Choroid plexus epithelial cell (primary cell): ENCODE results near the gene NFATC2.
"Not testable (repeated sequence)": the region's sequence is repeated elsewhere in the genome, so short reads cannot be mapped to it uniquely, and the experiment has no call there.

Experiments
- DNase-seq: peaks from one replicate; pipeline ENCODE4 v3.0.0-alpha.2; 2010; ENCODE audit warnings: low read depth
- H3K4me3 ChIP-seq: 2 replicates; pipeline ENCODE4 v1.5.1; 2011; ENCODE audit warnings: low read depth, mild to moderate bottlenecking, control low read depth, low read length, moderate library complexity
- TF ChIP-seq, protein P1 (sequence below): conservative IDR thresholded peaks from 2 replicates; pipeline ENCODE4 v1.5.1; 2011; ENCODE audit warnings: low read depth, mild to moderate bottlenecking, control low read depth, inconsistent platforms, low read length, moderate library complexity

NFATC2 gene

DNA sequence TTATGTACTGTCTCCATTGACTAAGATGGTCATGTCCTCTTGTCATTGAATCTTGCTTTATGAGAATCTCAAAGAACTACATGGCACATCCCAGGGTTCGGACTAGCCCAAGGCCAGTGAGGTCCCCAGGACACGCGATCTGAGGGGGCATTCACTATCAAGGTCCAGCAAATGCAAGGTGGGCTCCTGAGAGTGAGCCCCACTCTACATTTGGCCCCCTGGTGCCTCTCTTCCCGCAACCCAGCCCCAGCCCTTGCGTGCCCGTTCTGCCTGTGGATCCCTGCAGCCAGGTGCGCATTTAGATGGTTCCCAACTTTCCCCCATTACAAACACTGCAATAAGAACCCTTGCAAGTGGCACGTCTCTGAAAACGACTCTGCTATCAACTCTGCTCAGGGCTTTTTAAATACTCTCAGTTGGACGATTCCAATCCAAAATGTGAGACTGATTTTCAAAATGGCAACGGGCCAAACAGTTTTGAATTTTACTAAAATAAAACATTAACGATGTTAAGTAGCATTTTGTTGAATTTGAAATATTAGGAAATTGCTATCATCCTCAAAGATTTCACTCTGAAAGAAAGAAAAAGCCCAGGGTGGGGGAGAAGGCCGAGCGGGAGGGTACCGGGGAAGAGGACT lies 59.6 kb downstream of the NFATC2 start:
- TF ChIP-seq, protein P1, sequence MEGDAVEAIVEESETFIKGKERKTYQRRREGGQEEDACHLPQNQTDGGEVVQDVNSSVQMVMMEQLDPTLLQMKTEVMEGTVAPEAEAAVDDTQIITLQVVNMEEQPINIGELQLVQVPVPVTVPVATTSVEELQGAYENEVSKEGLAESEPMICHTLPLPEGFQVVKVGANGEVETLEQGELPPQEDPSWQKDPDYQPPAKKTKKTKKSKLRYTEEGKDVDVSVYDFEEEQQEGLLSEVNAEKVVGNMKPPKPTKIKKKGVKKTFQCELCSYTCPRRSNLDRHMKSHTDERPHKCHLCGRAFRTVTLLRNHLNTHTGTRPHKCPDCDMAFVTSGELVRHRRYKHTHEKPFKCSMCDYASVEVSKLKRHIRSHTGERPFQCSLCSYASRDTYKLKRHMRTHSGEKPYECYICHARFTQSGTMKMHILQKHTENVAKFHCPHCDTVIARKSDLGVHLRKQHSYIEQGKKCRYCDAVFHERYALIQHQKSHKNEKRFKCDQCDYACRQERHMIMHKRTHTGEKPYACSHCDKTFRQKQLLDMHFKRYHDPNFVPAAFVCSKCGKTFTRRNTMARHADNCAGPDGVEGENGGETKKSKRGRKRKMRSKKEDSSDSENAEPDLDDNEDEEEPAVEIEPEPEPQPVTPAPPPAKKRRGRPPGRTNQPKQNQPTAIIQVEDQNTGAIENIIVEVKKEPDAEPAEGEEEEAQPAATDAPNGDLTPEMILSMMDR: no peak
- DNase-seq: no peak

DNA sequence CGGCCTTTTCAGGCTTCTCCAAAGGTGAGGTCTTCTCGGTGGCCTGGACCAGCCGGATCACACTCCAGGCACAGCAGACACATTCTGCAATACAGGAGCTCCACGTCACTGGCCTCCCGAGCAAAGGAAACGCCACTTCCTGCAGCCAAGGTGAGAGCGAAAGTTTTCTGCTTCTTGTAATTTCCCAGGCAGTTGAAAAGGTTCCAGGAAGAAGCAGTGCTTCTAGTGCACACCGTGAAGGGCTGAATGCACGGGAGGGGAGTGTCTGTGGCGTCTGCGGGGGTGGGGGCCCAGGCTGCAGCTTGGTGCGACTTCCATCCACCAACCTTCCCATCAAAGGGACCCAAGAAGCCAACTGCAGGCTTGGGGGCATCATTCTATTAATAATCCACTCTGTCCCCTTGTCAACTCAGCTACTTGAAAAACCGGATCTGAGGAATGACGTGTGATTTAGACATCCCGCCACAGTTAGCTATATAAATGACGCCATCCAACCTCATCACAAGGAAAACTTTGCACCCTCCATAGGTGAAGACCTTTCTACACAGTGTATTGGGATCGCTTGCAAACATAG lies 61.1 kb downstream of the NFATC2 start:
- H3K4me3 ChIP-seq: no peak overlapping the region
- DNase-seq: no peak
- TF ChIP-seq, protein P1: no peak

More for the DNA sequence above, 59.6 kb downstream of the NFATC2 start:
- H3K4me3 ChIP-seq: no peak overlapping the region

DNA sequence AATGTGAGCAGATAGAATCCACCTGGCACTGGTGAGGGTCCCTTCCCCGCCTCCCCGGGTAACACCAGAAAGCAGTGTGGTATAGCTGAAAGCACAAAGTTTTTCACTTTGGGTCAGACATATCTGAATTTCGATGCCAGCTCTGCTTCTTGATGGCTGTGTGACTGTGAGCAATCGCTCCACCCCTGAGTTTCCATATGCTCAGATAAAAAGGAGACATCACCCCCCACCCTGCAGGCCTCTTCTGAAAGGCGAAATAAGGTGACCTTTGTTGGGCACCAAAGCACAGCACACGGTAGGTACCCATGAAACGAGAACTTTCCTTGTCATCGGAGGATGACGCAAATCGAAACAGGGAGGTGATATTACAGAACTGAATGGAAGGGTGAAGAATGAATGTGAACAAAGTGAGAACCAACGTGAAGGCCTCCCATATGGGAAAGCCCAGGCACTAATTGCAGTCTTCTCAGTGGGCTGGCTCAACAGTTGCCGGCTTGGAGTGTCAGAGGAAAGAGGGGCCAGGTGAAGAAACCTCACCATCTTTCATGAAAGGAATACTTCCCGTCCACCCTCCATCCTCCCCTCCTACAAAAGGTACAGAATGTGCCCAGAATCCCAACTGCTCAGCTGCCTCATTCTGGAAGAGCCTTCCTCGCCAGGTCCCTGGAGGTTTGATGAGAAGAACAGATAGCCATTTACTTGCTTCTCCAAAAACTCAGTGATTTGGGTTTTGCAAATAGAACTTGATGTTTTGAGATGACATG lies 61.8 kb downstream of the NFATC2 start:
- no peak overlapping the region for H3K4me3 ChIP-seq
- no peak for DNase-seq
- TF ChIP-seq, protein P1: no peak

DNA sequence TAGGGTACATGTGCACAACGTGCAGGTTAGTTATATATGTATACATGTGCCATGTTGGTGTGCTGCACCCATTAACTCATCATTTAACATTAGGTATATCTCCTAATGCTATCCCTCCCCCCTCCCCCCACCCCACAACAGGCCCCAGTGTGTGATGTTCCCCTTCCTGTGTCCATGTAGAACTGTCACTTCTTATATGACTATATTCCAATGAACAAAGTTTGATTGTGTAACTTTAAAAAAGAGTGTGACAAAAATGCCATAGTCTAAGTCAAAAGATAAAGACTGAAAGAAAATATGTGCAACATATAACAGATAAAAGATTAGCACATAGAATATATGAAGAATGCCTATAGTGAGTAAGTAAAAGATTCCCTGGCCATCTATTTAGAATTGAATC lies 66.4 kb downstream of the NFATC2 start:
- DNase-seq, H3K4me3 ChIP-seq: not testable (repeated sequence)

DNA sequence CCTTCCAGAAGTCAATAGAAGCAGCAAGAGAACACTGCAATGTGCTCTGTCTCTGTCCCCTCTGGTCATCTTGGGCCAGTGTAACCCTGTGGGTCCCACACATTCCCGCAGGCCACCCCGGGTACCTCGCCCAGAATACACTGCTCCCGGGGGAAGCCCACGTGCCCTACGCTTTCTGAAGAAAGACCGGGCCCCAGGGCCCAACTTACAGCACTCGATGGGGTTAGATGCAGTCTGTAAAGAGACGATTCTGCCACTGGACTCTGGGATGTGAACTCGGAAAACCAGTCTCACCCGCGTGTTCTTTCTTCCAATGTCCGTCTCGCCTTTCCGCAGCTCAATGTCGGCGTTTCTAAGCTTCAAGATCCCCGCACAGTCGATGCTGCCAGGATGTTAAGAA lies 68.7 kb downstream of the NFATC2 start:
- no peak overlapping the region for H3K4me3 ChIP-seq
- TF ChIP-seq, protein P1: no peak
- DNase-seq: no peak

DNA sequence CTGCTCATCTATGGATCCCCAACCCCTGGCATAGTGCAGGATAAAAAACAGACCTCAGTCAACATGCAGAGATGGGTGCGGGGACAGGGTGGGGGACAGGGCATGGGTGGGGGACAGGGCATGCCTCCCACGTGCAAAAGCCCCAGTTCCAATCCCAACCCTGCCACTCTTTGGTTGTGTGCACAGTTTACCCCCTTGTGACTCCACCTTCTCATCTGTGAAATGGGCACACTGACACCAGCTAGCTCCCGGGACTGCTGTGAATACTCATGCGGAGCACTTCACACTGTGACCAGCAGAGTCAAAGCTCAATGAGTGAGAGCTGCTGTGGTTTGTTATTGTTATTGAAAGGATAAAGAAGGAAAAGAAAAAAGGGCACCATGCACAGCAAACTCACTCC lies 69.3 kb downstream of the NFATC2 start:
- TF ChIP-seq, protein P1: no peak
- DNase-seq: no peak
- no peak overlapping the region for H3K4me3 ChIP-seq

DNA sequence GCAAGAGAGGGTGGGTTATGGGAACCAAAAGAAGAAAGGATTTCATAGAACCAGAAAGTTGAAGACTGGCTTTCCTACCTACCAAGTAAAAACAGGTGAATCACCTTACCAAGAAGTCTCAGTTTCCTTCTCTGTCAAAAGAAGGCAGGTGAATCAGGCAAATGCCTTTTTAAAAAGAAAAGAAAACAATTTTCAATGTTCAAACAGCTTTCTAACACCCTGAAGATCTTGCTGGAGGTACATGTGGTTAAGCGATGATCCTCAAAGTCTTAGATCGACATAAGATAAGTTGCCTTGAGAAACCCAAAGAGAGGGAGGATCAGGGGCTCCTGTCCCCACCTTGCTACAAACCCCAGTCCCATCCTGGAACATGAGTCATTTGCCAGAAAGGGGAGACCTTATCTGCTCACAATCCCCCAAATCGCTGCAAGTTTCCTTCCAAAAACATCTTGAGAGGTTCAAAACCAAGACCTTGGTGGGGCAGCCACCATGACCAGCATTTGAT lies 71.6 kb downstream of the NFATC2 start:
- no peak overlapping the region for H3K4me3 ChIP-seq
- TF ChIP-seq, protein P1: no peak
- no peak for DNase-seq
